ENCODE results near the gene GTPBP4.

DNA sequence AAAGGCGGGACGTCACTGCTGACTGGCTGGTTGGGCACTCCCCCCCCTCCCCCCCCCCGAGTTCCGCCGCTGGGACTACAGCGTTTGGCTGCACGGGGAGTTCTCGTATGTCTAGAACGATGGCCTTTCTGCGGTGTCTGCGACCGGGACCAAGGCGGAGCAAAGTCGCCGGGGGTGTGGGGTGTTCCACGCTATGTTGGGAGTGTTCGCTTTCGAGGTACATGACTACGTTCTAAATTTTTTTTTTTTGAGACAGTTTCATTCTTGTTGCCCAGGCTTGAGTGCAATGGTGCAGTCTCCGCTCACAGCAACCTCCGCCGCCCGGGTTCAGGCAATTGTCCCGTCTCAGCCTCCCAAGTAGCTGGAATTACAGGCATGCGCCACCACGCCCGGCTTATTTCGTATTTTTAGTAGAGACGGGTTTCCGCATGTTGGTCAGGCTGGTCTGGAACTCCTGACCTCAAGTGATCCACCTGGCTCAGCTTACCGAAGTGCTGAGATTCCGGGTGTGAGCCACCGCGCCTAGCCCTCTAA is 61.3 kb downstream of the GTPBP4 start:
- TF ChIP-seq, protein P1, sequence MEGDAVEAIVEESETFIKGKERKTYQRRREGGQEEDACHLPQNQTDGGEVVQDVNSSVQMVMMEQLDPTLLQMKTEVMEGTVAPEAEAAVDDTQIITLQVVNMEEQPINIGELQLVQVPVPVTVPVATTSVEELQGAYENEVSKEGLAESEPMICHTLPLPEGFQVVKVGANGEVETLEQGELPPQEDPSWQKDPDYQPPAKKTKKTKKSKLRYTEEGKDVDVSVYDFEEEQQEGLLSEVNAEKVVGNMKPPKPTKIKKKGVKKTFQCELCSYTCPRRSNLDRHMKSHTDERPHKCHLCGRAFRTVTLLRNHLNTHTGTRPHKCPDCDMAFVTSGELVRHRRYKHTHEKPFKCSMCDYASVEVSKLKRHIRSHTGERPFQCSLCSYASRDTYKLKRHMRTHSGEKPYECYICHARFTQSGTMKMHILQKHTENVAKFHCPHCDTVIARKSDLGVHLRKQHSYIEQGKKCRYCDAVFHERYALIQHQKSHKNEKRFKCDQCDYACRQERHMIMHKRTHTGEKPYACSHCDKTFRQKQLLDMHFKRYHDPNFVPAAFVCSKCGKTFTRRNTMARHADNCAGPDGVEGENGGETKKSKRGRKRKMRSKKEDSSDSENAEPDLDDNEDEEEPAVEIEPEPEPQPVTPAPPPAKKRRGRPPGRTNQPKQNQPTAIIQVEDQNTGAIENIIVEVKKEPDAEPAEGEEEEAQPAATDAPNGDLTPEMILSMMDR (IDR thresholded peaks at IDR 0.05 in 8 of 11, conservative IDR thresholded peaks at IDR 0.05 in 3 of 11), result no peak
- peak in 1 of 3 donors; percentile 48 for TF ChIP-seq POLR2A (IDR thresholded peaks at IDR 0.05)
- no peak for TF ChIP-seq POLR2AphosphoS5 (IDR thresholded peaks at IDR 0.05)

Data from spleen (tissue), 7 donors.